GM15510 (cell line): ENCODE results near the gene PRKAR1B.

Experiments
- POLR2A ChIP-seq: IDR thresholded peaks from 3 replicates; pipeline ENCODE4 v1.6.1; 2011; ENCODE audit warnings: borderline replicate concordance; ENCODE audit not compliant: insufficient read length; ENCODE audit errors: extremely low read depth

PRKAR1B gene

GRCh38 chr7:525740-526139, 201.3 kb downstream of the PRKAR1B start:
- TF ChIP-seq POLR2A = no peak

DNA sequence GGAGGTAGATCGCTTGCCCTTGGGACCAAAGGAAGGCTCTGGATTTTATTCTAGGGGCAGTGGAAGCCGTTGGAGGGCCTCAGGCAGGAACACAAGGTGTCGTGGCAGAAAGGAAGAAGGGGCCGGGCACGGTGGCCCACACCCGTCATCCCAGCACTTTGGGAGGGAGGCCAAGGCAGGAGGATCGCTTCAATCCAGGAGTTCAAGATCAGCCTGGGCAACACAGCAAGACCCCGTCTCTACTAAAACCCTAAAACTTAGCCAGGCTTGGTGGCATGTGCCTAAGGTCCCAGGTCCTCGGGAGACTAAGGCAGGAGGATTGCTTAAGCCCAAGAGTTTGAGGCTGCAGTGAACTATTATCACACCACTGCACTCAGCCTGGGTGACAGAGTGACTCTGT, 202.3 kb downstream of the PRKAR1B start:
- TF ChIP-seq POLR2A = no peak

DNA sequence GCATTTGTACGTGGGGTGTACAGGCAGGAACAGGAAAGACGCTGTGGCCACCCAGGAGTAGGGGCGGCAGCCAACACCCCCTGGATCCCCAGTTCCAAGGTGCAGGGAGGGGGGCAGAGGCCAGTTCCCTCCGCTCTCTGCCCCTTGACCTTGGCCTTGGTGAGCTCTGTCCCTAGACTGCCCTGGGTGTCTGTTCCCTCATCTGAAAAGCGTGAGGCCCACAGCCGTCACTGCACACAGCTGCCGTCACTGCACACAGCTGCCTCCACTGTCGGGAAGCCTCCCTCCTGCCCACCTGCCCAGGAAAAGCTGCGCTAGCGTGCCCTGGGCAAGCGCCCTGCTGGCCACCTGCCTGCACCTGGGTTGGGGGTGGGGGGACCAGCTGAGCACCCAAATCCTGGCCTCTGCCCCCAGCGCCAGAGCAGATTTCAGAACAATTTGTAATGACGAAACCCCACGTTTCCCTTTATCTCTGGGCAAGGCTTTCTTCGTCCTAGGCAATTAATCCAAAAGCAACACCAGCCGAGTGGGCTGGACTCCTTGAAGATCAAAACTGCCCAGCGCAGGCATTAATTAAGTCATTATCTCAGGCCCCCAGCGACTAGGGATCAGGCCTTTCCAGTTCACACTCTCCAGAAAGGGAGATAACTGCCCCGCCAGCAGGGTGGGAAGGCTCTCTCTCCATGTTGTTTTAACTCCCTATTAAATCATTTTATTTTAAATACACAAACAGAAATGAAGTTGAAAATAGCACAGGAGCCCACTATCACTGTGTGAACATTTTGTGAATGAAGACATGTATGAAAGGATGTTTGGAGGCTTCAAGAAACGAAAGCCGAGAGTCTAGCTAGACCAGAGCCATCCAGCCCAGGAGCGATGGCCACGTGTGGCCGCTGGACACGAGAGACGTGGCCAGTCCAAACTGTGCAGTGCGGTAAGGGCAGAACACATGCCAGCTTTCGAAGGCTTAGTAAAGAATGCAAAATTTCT, 203.4 kb downstream of the PRKAR1B start:
- no peak for TF ChIP-seq POLR2A

DNA sequence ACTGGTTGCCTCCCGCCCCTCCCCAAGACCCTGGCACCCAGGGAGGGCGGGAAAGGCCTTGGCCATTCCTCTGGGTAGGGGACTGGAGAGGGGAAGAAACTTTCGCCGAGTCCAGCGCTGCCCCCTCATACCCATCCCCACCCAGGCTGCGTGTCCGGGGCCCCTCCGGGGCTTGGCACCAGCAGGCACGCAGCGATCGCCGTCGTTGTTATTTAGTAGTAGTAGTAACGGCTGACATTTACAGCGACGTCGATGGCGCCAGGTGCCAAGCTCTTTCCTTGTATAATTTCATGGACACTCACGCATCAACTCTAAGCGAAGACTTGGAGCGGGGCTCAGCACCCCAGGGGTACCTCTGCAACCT, 204.1 kb downstream of the PRKAR1B start:
- no peak for TF ChIP-seq POLR2A

DNA sequence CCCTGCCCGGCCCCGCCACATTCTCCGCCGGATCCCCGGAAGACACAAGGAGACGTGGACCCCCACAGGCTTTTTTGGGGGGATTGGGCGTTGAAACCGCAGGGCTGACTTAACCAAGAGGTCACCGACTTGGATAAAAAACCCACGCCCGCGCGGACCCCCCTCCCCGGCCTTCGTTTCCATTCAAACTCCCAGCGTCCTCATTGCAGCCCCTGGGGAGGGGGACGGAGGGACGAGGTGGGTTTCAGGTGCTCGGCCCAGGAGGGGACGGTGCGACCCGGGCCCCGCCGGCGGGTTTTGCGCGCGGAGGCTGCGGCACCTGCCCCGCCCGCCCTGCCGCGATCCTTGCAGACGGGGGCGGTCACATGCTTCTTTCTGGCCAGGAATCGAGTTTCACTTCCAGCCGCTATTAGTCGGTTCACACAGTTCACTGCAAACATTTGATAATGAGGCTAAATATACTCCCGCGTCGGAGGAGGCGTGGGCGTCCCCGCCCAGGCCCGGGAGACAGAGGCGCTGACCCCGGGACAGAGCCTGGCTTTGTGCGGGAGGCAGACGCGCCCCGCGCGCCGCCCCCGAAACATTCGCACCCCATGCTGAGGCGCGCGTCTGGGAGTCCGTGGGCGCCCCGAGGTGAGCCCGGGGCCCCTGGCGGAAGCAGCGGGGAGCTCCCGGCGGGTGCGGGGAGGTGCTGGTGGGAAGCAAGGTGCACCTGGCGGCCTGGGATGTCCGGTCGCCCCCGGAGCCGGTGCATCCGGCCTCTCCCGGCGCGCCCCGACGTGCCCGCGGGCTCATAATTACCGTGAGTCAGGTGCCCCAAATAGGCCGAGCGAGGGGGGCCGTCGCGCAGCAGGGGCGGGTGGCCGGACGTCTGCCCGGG, 204.8 kb downstream of the PRKAR1B start:
- TF ChIP-seq POLR2A = no peak

DNA sequence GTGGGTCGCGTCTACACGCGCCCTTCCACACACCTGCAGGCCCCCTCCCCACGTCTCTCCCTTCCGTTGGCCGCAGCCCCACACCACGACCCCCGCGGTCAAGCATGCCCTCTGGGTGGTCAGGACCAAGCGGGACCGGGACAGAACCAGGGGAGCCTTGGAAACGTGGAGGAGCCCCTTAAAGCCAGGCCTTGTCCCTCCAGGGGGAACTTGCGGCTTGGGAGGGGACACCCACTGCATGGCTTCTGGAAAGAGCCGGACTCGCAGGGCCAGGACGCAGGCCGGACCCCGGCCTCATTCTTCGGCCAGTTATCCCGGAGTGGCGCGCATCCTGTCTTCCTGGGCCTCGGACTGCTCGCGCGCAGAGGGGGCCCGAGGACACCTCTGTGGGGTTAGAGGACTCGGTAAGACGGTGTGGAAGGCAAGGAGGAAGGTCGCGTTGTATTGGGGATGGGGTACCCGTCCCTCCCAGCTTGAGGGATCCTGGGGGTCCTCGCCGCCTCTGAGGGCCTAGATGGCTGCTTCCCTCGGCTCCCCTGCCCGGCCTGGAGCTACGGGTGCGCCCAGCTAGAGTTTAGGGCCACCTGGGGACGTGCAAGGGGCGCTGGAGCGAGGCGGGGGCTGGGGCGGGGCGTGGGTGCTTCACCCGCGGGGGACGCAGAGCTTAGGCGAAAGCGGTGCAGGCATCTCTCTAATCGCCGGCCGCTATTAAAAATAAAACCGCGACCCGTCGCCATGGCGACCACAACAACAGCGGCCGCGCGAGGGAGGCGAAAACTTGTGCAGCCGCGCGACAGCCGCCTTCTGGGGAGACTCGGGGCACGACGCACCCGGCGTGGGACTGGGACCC, 205.6 kb downstream of the PRKAR1B start:
- TF ChIP-seq POLR2A = no peak

GRCh38 chr7:520503-521161, 206.4 kb downstream of the PRKAR1B start:
- no peak for TF ChIP-seq POLR2A

GRCh38 chr7:519484-520390, 207.3 kb downstream of the PRKAR1B start, which contains the start of gene PDGFA:
PDGFA (minus strand) TSS chr7:519846; CDS start chr7:519001, 845 bp downstream.
- TF ChIP-seq POLR2A = peak; percentile 32

GRCh38 chr7:518630-519483, 208.2 kb downstream of the PRKAR1B start:
- no peak for TF ChIP-seq POLR2A

GRCh38 chr7:517774-518629, 209.1 kb downstream of the PRKAR1B start:
- no peak for TF ChIP-seq POLR2A
